Measurements from ENCODE around the gene MAP1LC3B.
A peak's percentile ranks its signal among the peaks of the same experiment; 100 is the strongest.
"Not testable (repeated sequence)": the region's sequence is repeated elsewhere in the genome, so short reads cannot be mapped to it uniquely, and the experiment has no call there.

MAP1LC3B gene

DNA sequence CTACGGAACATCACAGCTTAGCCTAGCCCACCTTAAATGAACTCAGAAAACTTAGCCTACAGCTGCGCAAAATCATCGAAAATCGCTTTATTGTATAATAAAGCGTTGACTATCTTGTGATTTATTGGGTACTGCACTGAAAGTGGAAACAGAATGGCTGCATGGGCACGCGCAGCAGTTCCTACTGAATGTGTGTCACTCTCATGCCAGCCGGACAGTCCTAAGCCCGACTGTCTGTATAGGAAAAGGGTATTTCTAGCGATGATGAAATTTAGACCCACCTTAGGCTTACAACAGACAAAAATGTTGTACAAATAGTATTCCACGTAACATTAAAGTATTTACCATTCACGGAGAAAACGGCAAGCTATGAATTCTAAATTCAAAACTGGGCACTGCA lies 17.8 kb upstream of the MAP1LC3B start:
- H3K4me3 ChIP-seq (ENCODE audit: low read length), result no peak overlapping the region
- DNase-seq (ENCODE audit: low read depth), result no peak
- TF ChIP-seq CTCF (conservative IDR thresholded peaks at IDR 0.05; ENCODE audit: low read length), result no peak

- no peak overlapping the region for H3K4me3 ChIP-seq (ENCODE audit: low read length)
- DNase-seq (ENCODE audit: low read depth), result peak; percentile 40
- TF ChIP-seq CTCF (conservative IDR thresholded peaks at IDR 0.05; ENCODE audit: low read length), result no peak
These were observed 16.6 kb upstream of the MAP1LC3B start for GRCh38 chr16:87375426-87376135.

- TF ChIP-seq CTCF (conservative IDR thresholded peaks at IDR 0.05; ENCODE audit: low read length), result no peak
- H3K4me3 ChIP-seq (ENCODE audit: low read length), result no peak overlapping the region
- no peak for DNase-seq (ENCODE audit: low read depth)
These were observed 15.5 kb upstream of the MAP1LC3B start for GRCh38 chr16:87376660-87377059.

DNA sequence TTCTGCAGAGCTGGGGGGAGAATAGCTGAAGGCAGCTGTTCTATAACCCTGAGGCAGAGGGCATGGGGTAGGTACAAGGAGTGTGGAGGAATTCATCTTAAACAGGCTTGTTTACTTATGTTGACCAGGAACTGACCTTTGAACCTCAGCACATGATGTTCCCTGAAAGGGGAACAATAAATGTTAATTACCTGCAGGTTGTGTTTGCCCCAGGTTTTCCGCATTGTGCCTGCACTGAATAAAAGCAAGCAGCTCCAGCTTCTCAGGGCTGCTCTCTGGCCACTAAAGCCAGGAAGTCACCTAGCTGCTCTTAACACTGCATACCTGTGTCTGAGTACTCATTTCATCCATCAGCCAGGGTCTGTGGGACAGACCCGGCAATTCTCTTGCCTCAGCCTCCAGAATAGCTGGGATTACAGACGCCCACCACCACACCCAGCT lies 12.8 kb upstream of the MAP1LC3B start:
- not testable (repeated sequence) for DNase-seq (ENCODE audit: low read depth); H3K4me3 ChIP-seq (ENCODE audit: low read length)

- DNase-seq (ENCODE audit: low read depth), result no peak
- peak overlapping the region; percentile 76; the same call in 1 of the 2 replicates for H3K4me3 ChIP-seq (ENCODE audit: low read length)
- TF ChIP-seq CTCF (conservative IDR thresholded peaks at IDR 0.05; ENCODE audit: low read length), result no peak
These were observed 11.7 kb upstream of the MAP1LC3B start for GRCh38 chr16:87380403-87380802.

DNA sequence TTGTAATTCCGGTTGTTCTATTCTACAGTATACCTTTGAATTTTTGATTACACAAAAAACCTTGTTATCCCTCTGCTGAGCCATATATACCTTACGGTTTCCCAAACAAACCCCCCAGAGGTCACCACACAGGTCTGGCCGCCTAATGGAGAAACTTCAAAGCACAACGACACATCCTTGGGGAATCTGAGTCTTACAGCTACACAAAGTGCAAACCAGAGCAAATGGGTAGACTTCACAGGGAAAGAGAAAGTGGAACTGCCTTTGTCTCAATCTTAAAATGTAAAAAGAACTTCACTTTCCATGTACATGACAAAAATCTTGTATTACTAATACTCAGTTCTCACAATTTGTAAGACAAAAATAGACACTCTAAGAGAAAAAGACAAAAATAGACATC lies 11.3 kb upstream of the MAP1LC3B start:
- peak; percentile 36 for DNase-seq (ENCODE audit: low read depth)
- peak overlapping the region; percentile 76 for H3K4me3 ChIP-seq (ENCODE audit: low read length)

GRCh38 chr16:87382023-87382785 lies 9.9 kb upstream of the MAP1LC3B start:
- DNase-seq (ENCODE audit: low read depth), result no peak
- H3K4me3 ChIP-seq (ENCODE audit: low read length), result peak overlapping the region; percentile 76
- TF ChIP-seq CTCF (conservative IDR thresholded peaks at IDR 0.05; ENCODE audit: low read length), result no peak

More for the DNA sequence above, 11.3 kb upstream of the MAP1LC3B start:
- peak; percentile 35 for TF ChIP-seq CTCF (conservative IDR thresholded peaks at IDR 0.05; ENCODE audit: low read length)

All from AG10803 (cell line).